ENCODE measurements around the gene TRUB2.

Gene TRUB2

DNA sequence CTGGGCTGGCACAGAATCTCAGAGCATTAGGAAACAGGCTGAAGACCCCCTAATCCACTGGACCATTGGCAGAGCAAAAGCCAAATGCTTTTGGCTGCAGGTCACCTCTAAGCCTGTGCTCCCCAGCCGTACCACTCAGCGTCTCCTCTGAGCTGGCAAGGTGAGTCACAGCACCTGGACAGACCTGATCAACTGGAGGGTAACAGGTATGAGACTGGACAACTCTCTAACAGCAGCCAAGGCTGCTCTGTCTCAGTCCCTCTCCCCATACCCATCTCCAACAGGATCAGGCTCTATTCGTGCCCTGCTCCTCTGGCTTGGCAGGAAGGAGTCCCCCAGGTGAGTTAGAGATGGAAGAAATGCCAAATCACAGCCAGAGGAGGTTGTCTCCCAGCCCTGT, 51.1 kb downstream of the TRUB2 start:
- no peak for DNase-seq (ENCODE audit: low spot score)

DNA sequence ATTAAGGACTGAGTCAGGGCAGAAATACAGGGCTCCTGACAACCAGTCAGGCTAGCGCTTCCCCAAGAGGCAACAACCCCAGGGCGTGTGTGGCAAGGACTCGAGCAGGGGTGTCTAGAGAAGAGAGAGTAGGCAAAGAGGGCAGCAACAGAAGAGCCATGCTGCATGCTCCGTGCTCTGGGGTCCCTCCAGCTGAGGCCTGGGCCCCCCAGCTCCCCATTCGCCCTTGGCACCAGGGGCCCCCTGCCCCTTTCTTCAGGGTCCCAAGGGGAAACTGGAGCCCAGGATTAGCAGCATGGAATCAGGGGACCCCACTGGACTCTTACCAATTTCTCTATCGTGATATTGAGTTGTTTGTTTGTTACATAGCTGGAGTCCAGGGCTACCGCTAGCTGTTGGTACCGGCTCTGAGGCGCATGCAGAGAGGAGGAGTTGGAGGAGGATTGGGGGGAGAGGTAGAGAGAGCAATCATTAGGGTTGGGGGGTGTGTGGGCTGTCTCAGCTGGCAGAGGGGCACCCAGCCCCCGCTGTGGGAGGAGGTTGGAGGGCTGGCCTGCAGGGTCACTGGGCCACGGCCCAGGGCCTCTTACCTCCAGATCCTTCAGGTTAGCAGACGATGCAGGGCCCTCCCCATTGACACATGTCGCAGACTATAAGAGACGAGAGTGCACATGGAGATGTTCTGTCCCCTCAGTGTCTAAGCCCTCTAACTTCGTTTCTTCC, 55.2 kb downstream of the TRUB2 start:
- no peak for DNase-seq (ENCODE audit: low spot score)

GRCh38 chr9:128265348-128265847, 56.8 kb downstream of the TRUB2 start:
- no peak for DNase-seq (ENCODE audit: low spot score)

DNA sequence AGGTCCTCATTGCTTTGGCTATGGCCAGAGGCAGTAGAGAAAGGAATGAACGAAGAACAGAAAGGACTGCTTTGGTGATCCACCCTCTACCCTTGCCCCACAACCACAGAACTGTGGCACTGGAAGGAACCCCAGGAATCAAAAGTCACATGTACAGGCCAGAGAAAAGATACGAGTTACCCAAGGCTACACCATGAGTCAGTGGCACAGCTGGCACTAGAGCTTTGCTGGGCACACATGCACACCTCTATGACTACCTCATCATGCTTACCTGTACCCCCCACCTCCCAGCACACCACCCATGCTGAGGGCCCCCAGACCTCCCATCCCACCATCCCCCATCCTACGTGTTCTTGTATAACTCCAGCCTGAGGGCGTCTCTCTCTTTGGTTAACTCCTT, 59.6 kb downstream of the TRUB2 start:
- no peak for DNase-seq (ENCODE audit: low spot score)

DNA sequence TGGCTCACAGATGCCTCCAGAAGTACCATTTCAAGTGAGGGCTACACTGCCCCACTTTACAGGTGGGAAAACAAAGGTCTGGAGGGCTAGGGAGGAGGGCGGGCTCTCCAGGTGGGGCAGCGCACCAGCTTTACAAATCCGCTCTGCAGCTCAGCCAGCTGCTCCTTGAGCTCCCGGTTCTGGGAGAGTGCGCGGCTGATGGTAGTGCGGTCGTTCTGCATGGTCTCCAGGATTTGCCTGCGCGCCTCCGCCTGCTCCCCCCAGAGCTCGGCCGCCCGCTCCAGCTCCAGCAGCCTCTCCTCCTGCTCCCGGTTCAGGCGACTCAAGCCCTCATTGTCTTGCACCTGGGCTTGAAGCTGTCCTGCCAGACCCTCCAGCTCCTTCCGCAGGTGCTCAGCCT, 61.9 kb downstream of the TRUB2 start:
- no peak for DNase-seq (ENCODE audit: low spot score)

DNA sequence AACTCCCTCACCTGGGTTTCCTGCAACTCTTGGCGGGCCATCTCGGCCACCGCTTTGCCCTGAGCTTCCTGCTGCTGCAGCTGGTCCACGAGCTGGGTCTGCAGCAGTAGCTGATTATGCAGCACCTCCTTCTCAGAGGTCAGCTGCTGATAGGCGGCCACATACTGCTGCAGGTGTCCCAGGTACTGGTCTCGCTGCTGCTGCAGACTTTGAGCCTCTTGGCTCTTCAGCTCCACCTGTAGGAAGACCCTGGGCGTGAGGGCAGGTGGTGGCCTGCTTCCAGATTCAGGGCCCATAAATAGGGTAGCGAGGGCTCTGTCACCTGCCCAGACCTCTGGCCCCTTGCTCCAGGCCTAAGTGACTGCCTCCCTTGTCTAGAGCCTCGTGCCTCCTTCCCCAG, 63.1 kb downstream of the TRUB2 start:
- DNase-seq (ENCODE audit: low spot score), result no peak

- DNase-seq (ENCODE audit: low spot score), result no peak
Measured at GRCh38 chr9:128258326-128258725, 63.9 kb downstream of the TRUB2 start.

DNA sequence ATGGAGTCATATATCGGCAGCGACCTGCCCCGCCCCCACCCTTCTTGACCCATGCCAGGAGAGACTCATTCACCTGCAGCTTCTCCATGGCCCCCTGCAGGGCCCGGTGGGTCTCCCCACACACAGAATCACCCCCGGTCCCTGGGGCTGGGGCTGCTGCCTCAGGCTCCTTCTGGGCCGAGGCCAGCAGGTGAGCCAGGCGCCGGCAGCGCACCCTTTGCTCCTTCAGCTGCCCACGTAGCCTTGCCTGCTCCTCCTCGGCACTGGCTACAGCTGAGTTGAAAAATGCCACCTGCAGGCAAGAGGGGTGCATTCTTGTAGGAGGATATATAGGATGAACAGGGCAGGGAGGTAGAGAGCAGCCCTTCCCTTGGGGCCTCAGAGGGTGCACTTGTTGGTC, 64.3 kb downstream of the TRUB2 start:
- no peak for DNase-seq (ENCODE audit: low spot score)

DNA sequence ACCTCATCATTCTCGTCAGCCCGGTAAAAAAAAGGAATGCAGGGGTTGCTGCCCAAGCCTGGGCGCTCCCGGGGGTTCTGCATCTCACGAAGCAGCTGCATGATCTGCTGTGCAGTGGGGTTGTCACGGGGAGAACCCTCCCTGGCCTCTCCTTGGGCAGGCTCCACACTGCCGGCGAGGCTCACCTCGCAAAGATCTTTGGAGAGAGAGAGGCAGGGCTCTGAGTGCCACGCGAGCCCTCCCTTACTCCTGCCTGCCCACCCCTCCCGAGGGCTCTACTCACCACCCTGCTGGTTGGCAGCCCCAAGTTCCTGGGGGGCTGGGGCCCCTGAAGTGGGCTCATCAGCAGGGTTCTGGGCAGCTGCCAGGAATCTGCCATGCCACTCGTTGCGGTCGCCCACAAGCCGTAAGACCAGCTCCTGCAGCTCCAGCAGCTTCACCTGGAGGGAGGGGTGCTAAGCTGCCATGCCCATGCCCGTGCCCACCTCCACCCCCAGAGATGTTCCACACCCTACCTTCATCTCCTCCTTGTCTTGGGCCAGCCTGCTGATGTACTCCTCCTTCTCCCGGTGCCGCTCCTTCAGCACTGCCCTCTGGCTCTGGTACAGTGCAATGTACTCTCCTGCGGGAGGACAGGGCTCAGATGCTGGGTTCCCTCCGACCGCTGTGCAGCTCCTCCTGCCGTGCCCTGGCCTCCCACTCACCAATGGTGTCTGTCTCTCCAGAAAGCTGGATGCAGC, 65.0 kb downstream of the TRUB2 start:
- no peak for DNase-seq (ENCODE audit: low spot score)

All from AG08396 (cell line).